Activated naive CD8-positive, alpha-beta T cell treated with anti-CD3 and anti-CD28 coated beads, Interleukin-2, amount 50 U/mL, for 24 hours (primary cell): ENCODE results near the gene GAB2.

ENCODE experiments used
- ATAC-seq: fragments of 150-1000 bp; cut with Tn5 transposase; one replicate; pipeline ENCODE4 v1.10.0; 2021
- DNase-seq: peaks from one replicate; pipeline ENCODE4 v3.0.0; 2021
- H3K27ac Mint-ChIP-seq: one replicate; pipeline ENCODE4 v1.8.0; 2021; ENCODE audit warnings: mild to moderate bottlenecking, mixed read lengths
- H3K27me3 Mint-ChIP-seq: one replicate; pipeline ENCODE4 v1.8.0; 2021; ENCODE audit warnings: mixed read lengths
- H3K36me3 Mint-ChIP-seq: one replicate; pipeline ENCODE4 v1.8.0; 2021; ENCODE audit warnings: low read depth, mixed read lengths
- H3K4me1 Mint-ChIP-seq: one replicate; pipeline ENCODE4 v1.8.0; 2021; ENCODE audit warnings: mixed read lengths
- H3K4me3 Mint-ChIP-seq: one replicate; pipeline ENCODE4 v1.8.0; 2021; ENCODE audit warnings: mild to moderate bottlenecking, moderate library complexity, mixed read lengths
- H3K9me3 Mint-ChIP-seq: one replicate; pipeline ENCODE4 v1.8.0; 2021; ENCODE audit warnings: mixed read lengths

The GAB2 gene

DNA sequence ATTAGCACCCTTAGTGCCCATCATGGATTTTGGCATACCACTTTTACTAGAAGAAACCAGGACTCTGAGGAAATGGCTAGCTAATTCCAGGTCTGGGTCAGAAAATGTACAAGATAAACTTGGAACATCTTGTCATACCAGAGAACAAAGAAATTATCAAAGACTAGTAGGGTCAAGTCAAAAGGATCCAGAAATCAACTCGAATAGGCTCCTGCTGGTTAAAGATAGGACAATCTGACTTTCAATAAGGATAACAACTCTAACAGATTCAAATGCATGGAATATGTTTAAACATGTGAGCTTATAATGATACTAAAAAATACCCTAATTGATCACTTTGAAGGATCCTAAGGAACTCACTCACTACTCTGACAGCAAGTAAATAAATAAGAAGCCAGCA, 18.9 kb downstream of the GAB2 start:
- Mint-ChIP-seq H3K27me3 (no peaks in the 10 kb centered on the region), H3K9me3 (no peaks in the 10 kb centered on the region), H3K27ac (no peak overlapping the region), H3K36me3 (no peaks in the 10 kb centered on the region), H3K4me1 (peaks cover 3% of the 10 kb centered on the region), H3K4me3 (no peak overlapping the region)
- DNase-seq (no peak), ATAC-seq (no peak)

DNA sequence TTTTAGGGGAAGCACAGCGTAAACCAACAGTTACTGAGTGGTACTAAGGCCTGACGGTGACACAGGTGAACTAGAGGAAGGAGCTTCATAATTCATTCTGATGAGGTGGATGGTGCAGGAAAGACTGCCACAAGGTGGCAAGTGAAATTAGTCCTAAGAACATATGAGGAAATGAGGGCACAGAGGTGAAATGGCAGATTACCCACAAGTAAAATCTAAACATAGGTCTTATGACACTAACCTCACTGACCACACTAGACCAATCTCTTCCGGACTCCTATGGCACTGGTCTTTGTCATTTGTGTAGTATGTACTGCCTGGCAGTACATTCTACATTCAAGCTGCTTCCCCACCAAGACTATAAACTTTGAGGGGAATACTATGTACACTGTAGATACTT, 20.2 kb downstream of the GAB2 start:
- ATAC-seq (peak; percentile 76), DNase-seq (no peak)
- Mint-ChIP-seq H3K27ac (no peak overlapping the region), H3K4me3 (no peak overlapping the region), H3K4me1 (peaks cover 8% of the 10 kb centered on the region), H3K9me3 (no peaks in the 10 kb centered on the region), H3K36me3 (no peaks in the 10 kb centered on the region), H3K27me3 (no peaks in the 10 kb centered on the region)

DNA sequence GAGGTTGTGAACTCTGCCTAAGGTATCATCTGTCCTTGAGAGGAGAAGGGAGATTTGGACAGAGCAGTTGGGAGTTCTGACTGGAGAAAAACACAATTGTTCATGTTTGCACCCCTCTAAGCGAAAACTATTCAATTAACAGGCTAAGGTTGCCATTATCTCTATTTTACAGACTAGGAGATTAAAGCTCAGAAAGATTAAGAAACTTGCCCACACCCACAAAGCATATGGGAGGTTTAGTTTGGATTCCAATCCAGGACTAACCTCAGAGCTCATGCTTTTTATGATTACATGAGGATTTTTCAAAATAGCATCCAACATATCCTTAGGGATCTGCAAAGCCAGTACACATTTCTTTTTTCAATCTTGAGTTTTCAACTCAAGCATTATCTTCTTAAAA, 22.0 kb downstream of the GAB2 start:
- ATAC-seq (no peak), DNase-seq (no peak)
- no peaks in the 10 kb centered on the region for H3K9me3 Mint-ChIP-seq
- no peaks in the 10 kb centered on the region for H3K27me3 Mint-ChIP-seq
- H3K36me3 Mint-ChIP-seq: no peaks in the 10 kb centered on the region
- no peak overlapping the region for H3K4me3 Mint-ChIP-seq
- peaks cover 8% of the 10 kb centered on the region for H3K4me1 Mint-ChIP-seq
- H3K27ac Mint-ChIP-seq: no peak overlapping the region

DNA sequence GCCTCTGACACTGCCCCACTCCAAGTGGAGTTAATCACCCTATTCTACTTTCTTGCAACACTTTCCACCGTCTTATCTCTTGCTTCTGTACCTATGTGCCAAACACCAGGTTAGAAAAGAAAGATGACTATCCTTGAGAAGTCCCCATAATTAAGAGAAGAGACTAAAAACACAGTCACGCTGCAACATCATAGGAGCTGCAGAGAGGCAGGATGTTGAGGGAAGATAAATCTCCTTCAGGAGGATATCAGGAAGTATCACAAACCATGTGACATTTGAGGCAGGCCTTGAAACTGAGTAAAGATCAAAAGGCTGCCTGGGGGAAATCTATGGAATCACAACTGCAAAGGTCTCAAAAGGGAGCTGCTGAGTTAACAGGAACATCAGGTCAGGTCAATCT, 24.8 kb downstream of the GAB2 start:
- Mint-ChIP-seq H3K36me3 (no peaks in the 10 kb centered on the region), H3K4me3 (no peak overlapping the region), H3K4me1 (peaks cover 8% of the 10 kb centered on the region), H3K27me3 (peaks cover 2% of the 10 kb centered on the region), H3K9me3 (no peaks in the 10 kb centered on the region), H3K27ac (no peak overlapping the region)
- DNase-seq (no peak), ATAC-seq (no peak)

DNA sequence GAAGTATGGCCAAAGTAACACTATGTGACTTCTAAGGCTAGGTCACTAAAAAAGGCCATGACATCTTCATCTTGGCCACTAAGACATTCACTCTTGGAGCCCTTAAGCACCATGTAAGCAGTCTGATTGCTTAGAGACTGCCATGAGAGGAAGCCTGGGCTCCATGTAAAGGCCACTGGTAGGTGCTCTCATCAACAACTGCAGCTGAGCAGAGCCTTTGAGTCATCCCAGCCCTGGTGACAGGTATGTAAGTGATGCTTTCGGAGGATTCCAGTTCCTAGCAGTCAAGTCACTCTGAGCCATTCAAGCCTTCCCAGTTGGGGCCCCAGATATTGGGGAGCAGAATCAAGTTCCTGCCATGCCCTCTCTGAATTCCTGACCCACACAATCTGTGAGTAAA, 26.2 kb downstream of the GAB2 start:
- Mint-ChIP-seq H3K36me3 (no peaks in the 10 kb centered on the region), H3K27me3 (peaks cover 2% of the 10 kb centered on the region), H3K9me3 (no peaks in the 10 kb centered on the region), H3K27ac (no peak overlapping the region), H3K4me1 (peaks cover 5% of the 10 kb centered on the region), H3K4me3 (no peak overlapping the region)
- DNase-seq (no peak), ATAC-seq (no peak)

DNA sequence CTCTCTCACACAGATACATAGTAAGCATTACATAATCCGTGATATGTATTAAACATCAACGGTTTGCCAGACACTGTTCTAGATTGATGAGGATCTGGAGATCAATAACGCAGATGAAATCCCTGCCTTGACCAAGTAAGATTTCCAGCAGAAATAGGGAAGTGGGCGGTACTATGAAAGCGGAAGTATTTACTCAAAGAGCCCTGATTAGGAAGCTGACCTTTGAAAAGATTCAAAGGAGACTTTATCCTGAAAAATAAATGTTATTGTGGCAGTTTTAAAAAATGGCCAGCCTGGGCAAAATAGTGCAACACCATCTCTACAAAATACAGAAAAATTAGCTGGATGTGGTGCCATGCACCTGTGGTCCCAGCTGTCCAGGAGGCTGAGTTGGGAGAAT, 26.8 kb downstream of the GAB2 start:
- DNase-seq: no peak
- no peak overlapping the region for H3K27ac Mint-ChIP-seq
- no peaks in the 10 kb centered on the region for H3K36me3 Mint-ChIP-seq
- H3K27me3 Mint-ChIP-seq: peaks cover 2% of the 10 kb centered on the region
- H3K4me3 Mint-ChIP-seq: no peak overlapping the region
- H3K9me3 Mint-ChIP-seq: no peaks in the 10 kb centered on the region
- peaks cover 5% of the 10 kb centered on the region for H3K4me1 Mint-ChIP-seq
- ATAC-seq: no peak

DNA sequence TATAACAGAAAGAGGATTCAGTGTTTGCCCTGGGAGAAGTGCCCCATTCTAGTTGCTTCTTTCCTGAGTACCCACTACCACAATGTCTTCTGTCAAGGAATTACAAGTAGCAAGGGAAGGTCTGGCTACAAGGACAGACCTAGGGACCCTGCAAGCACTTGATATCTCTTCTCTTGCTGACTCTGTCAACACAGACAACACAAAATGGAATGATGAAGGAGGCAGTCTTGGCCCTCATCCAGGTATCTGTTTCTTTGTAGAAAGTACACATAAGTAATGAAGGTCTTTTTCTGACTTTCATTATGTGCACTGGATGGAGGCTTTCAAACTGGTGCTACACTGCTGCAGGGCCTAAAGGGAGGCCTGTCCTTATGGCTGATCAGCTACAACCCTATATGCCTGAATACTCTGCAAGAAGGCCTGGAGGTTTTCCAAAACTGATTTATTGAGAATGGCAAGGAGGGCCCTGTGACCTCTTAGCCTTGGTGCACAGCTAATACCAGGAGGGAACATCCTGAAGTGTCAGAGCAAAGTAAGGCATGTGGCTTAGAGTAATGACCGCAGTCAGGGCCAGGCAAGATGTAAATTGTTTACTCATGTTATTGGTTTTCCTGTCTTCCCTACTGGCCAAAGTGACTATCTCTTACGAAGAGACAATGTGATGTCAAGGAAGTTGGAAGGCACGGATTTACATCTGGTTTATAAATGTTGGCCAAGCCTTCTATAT, 31.2 kb downstream of the GAB2 start:
- Mint-ChIP-seq H3K4me3 (no peak overlapping the region), H3K27ac (no peak overlapping the region), H3K9me3 (peaks cover 17% of the 10 kb centered on the region), H3K36me3 (peaks cover 12% of the 10 kb centered on the region), H3K4me1 (no peaks in the 10 kb centered on the region), H3K27me3 (peaks cover 2% of the 10 kb centered on the region)
- DNase-seq (no peak), ATAC-seq (no peak)

DNA sequence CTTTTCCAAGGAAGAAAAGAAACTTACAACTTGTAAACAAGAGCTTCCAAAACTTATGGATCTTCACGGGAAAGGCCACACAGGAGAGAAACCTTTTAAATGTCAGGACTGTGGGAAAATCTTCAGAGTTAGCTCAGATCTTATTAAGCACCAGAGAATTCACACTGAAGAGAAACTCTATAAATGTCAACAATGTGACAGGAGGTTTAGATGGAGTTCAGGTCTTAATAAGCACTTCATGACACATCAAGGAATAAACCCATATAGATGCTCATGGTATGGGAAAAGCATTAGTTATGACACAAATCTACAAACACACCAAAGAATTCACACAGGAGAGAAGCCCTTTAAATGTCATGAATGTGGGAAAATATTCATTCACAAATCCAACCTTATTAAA, 32.4 kb downstream of the GAB2 start:
- Mint-ChIP-seq H3K36me3 (peaks cover 12% of the 10 kb centered on the region), H3K27me3 (peaks cover 2% of the 10 kb centered on the region), H3K9me3 (peaks cover 17% of the 10 kb centered on the region), H3K4me1 (no peaks in the 10 kb centered on the region), H3K27ac (no peak overlapping the region), H3K4me3 (no peak overlapping the region)
- no peak for ATAC-seq
- DNase-seq: no peak

DNA sequence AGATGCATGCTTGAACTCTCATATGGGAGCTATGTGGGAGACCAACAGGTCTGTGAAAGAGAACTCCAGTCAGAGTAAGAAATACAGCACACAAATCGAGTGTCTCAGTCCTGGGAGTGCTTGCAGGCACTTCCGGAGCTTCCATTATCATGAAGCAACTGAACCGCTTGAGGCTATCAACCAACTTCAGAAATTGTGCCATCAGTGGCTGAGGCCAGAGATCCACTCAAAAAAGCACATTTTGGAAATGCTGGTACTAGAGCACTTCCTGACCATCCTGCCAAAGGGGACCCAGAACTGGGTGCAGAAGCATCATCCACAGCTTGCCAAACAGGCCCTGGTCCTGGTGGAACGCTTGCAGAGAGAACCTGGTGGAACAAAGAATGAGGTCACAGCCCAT, 33.4 kb downstream of the GAB2 start:
- H3K36me3 Mint-ChIP-seq: peaks cover 12% of the 10 kb centered on the region
- peaks cover 3% of the 10 kb centered on the region for H3K4me1 Mint-ChIP-seq
- no peak overlapping the region for H3K27ac Mint-ChIP-seq
- no peaks in the 10 kb centered on the region for H3K27me3 Mint-ChIP-seq
- H3K4me3 Mint-ChIP-seq: no peak overlapping the region
- peaks cover 17% of the 10 kb centered on the region for H3K9me3 Mint-ChIP-seq
- DNase-seq: no peak
- no peak for ATAC-seq

DNA sequence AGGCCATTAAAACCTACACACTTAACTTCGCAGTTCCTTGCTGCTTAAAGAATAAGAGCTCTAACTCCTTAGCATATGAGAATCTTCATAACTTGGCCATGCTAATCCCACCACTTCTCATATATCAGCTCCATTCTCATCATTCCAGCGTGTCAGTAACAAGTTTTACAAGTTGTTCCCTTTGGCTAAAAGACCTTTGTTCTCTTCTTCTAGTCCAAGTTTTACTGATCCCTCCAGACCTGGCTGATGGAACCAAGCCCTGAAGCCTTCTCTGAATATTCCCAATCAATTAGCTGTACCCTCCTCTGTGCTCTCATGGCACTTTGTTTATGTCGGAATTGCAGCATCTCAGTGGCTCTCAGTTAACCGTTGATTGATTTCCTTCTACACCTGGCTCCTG, 35.8 kb downstream of the GAB2 start:
- peaks cover 6% of the 10 kb centered on the region for H3K4me1 Mint-ChIP-seq
- H3K27me3 Mint-ChIP-seq: no peaks in the 10 kb centered on the region
- no peak for DNase-seq
- H3K27ac Mint-ChIP-seq: no peak overlapping the region
- peaks cover 17% of the 10 kb centered on the region for H3K9me3 Mint-ChIP-seq
- H3K4me3 Mint-ChIP-seq: no peak overlapping the region
- no peak for ATAC-seq
- H3K36me3 Mint-ChIP-seq: peaks cover 12% of the 10 kb centered on the region

DNA sequence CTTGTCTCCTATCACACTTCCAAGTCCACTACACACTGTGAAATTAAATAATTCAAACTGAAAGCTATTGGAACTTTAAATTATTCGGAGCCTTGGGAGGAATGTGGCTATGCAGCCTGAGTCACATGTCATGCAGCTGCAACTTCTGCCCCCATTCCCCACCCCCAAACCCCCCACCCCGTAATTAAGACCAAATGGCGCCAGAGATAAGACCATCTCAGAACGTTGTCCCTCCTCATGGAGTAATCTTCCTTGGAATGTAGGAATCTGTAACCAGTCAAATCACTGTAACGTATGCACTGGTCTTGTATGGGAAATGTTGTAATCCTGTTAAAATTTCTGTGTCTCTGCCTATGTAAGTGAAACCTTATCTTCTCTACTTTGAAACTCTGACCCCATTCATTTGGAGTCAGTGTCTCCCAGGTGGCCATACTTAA, 37.0 kb downstream of the GAB2 start:
- no peak for DNase-seq
- H3K9me3 Mint-ChIP-seq: peaks cover 17% of the 10 kb centered on the region
- H3K36me3 Mint-ChIP-seq: peaks cover 12% of the 10 kb centered on the region
- peaks cover 6% of the 10 kb centered on the region for H3K4me1 Mint-ChIP-seq
- ATAC-seq: no peak
- H3K27me3 Mint-ChIP-seq: no peaks in the 10 kb centered on the region
- H3K4me3 Mint-ChIP-seq: no peak overlapping the region
- no peak overlapping the region for H3K27ac Mint-ChIP-seq

DNA sequence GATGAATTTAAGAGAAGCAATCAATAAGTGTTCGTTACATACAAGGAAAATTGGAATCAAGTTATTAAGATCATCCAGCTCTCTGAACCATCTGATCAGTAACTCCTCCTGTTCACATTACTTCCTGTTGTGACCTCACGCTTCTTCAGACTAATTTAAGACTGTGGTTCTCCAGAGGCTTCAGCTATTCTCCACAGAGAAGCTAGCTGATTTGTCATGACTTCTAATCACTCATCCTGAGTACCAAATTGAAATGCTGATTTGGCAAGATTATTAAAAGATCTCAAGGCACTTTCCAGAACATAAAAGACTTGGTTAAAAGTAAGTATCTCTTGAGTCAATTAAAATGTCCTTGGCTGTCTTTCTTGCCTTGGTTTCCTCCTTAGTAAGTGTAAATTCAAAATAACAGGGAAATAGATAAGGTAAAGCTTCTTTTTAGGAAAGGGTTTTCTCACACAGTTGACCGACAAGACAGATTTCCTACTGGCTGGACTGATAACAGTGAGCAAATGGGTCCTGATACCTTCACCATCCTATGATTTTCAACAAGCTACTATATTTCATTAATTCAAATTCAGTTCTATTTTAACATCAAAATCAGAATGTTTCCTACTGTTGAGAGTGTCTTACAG, 38.5 kb downstream of the GAB2 start:
- no peak for ATAC-seq
- H3K27ac Mint-ChIP-seq: no peak overlapping the region
- peaks cover 4% of the 10 kb centered on the region for H3K9me3 Mint-ChIP-seq
- peaks cover 2% of the 10 kb centered on the region for H3K36me3 Mint-ChIP-seq
- peaks cover 6% of the 10 kb centered on the region for H3K4me1 Mint-ChIP-seq
- H3K27me3 Mint-ChIP-seq: no peaks in the 10 kb centered on the region
- H3K4me3 Mint-ChIP-seq: no peak overlapping the region
- DNase-seq: no peak

DNA sequence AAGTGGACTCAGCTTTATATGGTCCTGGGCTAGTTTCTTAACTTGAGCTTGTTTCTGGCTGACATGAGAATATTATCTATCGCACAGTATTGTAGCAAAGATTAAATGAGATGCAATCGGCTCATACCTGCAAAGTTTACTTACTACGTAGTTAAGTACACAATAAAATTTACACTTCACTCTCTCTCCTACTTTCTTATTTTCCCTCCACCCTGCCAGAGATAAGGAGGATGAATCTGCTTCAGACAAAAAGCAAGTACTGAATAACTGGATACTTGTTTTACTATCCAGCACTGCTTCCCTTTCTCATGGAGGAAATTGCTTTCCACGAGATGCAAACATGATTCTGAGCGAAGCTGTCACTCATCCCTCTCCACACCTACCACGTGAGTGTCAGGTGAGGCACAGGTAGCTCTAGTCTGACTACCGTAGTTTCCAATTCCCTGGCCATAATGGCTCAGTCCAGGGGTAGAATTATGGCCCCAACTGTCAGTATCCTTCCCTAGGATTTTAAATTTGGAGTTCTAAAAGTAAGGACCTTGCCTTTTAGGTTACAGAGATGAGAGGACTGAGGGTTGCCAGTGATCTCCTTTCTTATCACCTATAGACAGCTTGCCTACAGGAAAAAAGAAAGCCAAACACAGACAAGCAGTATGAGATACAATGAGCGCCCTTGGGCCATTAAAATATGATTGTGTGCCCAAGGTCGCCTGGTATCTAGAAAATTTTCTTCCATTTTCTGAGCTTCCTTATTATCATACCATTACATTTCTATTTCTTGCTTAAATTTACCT, 39.8 kb downstream of the GAB2 start:
- Mint-ChIP-seq H3K4me1 (peaks cover 6% of the 10 kb centered on the region), H3K27me3 (no peaks in the 10 kb centered on the region), H3K36me3 (no peaks in the 10 kb centered on the region), H3K27ac (no peak overlapping the region), H3K9me3 (no peaks in the 10 kb centered on the region), H3K4me3 (no peak overlapping the region)
- DNase-seq (no peak), ATAC-seq (no peak)

DNA sequence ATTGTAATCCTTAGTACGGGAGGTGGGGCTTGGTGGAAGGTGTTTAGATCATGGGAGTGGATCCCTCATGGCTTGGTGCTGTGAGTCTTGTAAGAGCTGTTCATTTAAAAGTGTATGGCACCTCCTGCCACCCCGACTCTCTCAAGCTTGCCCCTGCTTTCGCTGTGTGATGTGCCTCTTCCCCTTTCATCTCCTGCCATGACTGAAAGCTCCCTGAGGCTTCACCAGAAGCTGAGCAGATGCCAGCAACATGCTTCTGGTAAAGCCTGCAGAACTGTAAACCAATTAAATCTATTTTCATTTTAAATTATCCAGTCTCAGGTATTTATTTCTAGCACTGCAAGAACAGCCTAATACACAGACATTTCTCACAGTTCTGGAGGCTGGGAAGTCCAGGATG, 40.8 kb downstream of the GAB2 start:
- Mint-ChIP-seq H3K27me3 (no peaks in the 10 kb centered on the region), H3K9me3 (no peaks in the 10 kb centered on the region), H3K4me1 (peaks cover 6% of the 10 kb centered on the region), H3K36me3 (no peaks in the 10 kb centered on the region), H3K4me3 (no peak overlapping the region), H3K27ac (no peak overlapping the region)
- DNase-seq (no peak), ATAC-seq (no peak)

DNA sequence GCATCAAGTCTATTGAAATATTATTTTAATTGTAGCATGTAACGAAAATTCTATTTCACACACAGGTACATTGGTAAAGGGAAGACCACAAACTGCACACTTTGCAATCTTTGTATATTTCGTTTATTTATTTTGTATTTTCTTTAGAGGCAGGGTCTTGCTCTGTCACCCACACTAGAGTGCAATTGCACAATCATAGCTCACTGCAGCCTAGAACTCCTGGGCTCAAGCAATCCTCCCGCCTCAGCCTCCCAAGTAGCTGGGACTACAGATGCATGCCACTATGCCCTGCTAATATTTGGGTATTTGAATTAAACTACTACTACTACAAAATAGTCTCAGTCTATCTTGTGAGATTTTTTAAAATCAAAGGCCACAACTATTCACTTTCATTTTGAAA, 42.7 kb downstream of the GAB2 start:
- Mint-ChIP-seq H3K36me3 (no peaks in the 10 kb centered on the region), H3K4me3 (no peak overlapping the region), H3K9me3 (no peaks in the 10 kb centered on the region), H3K4me1 (peaks cover 8% of the 10 kb centered on the region), H3K27me3 (no peaks in the 10 kb centered on the region), H3K27ac (no peak overlapping the region)
- DNase-seq (no peak), ATAC-seq (no peak)
